Measurements from ENCODE around the gene SMIM1.
"Not testable (repeated sequence)": the region's sequence is repeated elsewhere in the genome, so short reads cannot be mapped to it uniquely, and the experiment has no call there.

SMIM1 gene

GRCh38 chr1:3789421-3790300 is 17.1 kb downstream of the SMIM1 start:
- DNase-seq = no peak

GRCh38 chr1:3790500-3790923 is 18.0 kb downstream of the SMIM1 start:
- DNase-seq = no peak

- no peak for DNase-seq
Measured at GRCh38 chr1:3790952-3791351, 18.4 kb downstream of the SMIM1 start.

- no peak for DNase-seq
Measured at GRCh38 chr1:3795453-3796214, 23.1 kb downstream of the SMIM1 start.

- peak; percentile 74 to 97 (median 93) for DNase-seq
Measured at GRCh38 chr1:3796215-3797061, 23.9 kb downstream of the SMIM1 start, which contains the start of gene LRRC47. Gene LRRC47 (minus strand): TSS chr1:3796498. CDS start chr1:3796476, 22 bp downstream.

- DNase-seq = peak in 16 of 56 donors; percentile 11 to 57 (median 32)
Measured at GRCh38 chr1:3799976-3800685, 27.6 kb downstream of the SMIM1 start.

GRCh38 chr1:3800795-3801194 is 28.2 kb downstream of the SMIM1 start:
- DNase-seq = peak in 1 of 56 donors; percentile 9

GRCh38 chr1:3803905-3804626 is 31.5 kb downstream of the SMIM1 start:
- DNase-seq = no peak

GRCh38 chr1:3804627-3804944 is 32.0 kb downstream of the SMIM1 start:
- DNase-seq = not testable (repeated sequence)

- no peak for DNase-seq
Measured at GRCh38 chr1:3805038-3805437, 32.5 kb downstream of the SMIM1 start.

- DNase-seq = no peak
Measured at GRCh38 chr1:3807769-3808168, 35.2 kb downstream of the SMIM1 start.

GRCh38 chr1:3809680-3810079 is 37.1 kb downstream of the SMIM1 start:
- DNase-seq = no peak

GRCh38 chr1:3810149-3810761 is 37.7 kb downstream of the SMIM1 start:
- DNase-seq = not testable (repeated sequence)

- DNase-seq = no peak
Measured at GRCh38 chr1:3811595-3811911, 39.0 kb downstream of the SMIM1 start.

GRCh38 chr1:3814065-3814464 is 41.5 kb downstream of the SMIM1 start:
- no peak for DNase-seq

- DNase-seq = no peak
Measured at GRCh38 chr1:3814771-3815561, 42.4 kb downstream of the SMIM1 start.

- DNase-seq = no peak
Measured at GRCh38 chr1:3816331-3817137, 44.0 kb downstream of the SMIM1 start.

- no peak for DNase-seq
Measured at GRCh38 chr1:3817138-3817740, 44.7 kb downstream of the SMIM1 start.
